GM21390 (cell line): ENCODE measurements around the gene FAM163B.

Experiments used
- ATAC-seq: cut with Tn5 transposase; IDR thresholded peaks from one replicate; pipeline ENCODE4 v1.9.1; 2021; ENCODE audit not compliant: unreplicated experiment

The FAM163B gene

DNA sequence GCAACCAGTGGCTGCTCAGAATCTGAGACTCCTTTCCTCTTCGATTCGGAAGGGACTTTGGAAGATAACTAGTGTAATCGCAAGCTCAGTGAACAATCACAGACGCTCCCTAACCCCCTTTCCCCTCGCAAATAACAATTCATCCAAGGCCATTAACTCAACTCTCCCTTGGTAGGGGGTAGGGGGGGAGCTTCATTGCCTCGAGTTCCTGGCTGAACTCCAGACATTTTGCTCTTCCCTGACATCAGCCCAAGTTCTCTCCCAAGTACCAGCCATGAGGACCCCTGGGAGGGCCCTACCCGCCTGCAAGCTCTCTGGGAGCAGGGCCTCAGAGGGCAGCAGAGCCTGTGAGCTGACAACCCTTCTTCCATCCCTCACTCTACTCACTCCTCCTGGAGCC, 8.4 kb downstream of the FAM163B start:
- no peak for ATAC-seq

DNA sequence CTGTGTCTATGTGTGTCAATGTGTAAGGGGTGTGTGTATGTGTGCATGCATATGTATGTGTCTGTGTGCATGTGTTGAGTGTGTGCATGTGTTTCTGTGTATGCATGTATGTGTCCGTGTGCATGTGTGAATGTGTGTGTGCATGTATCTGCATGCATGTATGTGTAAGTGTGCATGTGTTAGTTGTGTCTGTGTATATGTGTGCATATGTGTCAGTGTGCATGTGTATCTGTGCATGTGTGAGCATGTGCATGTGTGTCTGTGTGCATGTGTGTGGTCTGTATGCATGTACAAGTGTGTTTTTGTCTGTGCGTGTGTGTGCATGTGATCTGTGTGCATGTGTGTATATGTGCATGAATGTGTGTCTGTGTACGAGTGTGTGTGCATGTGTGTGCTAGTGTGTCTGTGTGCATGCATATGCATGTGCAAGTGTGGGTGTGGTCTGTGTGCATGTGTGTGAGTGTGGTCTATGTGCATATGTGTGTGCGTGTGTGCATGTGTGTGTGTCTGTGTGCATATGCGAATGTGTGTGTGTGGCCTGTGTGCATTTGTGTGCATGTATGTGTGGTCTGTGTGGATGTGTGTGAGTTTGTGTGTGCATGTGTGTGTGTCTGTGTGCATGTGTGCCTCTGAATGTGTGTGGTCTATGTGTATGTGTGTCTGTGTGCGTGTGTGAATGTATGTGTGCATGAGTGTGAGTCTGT, 9.6 kb downstream of the FAM163B start:
- no peak for ATAC-seq

DNA sequence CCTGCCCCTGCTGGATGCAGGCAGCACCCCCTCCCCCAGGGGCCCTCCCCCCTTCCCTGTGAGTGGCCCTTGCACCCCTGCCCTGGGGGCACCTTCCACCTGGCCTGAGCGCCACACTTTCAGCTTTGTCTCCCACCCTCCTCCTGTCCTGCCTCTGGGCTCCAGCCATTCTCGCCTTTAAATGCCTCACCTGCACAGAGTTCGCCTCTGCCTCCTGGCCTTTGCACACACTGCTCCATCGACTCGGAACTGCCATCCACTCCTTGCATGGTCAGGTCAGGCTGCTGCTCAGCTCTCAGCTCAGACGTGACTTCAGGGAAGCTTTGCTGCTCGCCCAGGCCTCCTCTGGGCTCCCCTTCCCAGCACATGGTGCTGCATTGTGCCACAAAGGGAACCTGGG, 10.2 kb downstream of the FAM163B start:
- ATAC-seq: no peak

DNA sequence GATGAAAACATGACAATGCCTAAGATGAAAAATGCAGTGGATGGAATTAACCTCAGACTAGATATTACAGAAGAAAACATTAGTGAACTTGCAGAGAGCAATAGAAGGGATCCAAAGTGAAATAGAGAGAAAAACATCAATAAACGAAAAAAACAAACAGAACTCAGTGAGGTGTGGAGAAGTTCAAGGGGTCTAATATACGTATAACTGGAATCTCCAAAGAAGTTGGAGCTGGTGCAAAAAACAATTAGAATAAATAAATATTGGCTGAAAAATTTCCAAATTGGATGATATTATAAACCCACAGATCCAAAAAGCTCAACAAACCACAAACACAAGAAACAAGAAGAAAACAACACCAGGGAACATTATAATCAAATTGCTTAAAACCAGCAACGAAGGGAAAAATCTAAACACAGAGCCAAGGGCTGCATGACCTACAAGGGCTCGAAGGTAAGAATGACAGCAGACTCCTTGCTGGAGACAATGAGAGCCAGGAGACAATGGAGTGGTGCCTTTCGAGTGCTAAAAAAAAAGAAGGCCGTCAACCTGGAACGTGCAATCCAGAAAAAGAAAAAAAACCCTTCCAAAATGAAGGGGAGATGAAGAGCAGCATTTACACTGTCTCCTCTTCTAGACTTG, 11.8 kb downstream of the FAM163B start:
- no peak for ATAC-seq

DNA sequence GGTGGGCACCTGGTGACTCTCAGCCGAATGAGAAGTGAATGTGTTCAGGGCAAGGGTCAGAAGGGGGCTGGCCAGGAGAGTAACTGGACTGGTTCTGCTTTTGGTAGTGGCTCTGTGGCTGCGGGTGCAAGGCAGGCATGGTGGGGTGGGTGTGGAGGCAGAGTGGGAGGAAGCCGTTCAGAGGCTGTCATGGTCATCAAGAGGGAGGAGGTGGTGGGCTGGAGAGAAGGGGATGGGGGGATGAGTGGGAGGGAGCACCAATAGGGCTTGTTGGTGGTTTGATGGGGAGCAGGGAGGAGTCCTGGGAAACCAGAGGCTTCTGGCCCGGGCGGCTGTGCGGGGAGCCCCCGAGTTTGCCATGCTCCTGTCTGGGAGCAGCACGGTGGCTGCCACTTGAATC, 13.3 kb downstream of the FAM163B start:
- ATAC-seq: no peak

DNA sequence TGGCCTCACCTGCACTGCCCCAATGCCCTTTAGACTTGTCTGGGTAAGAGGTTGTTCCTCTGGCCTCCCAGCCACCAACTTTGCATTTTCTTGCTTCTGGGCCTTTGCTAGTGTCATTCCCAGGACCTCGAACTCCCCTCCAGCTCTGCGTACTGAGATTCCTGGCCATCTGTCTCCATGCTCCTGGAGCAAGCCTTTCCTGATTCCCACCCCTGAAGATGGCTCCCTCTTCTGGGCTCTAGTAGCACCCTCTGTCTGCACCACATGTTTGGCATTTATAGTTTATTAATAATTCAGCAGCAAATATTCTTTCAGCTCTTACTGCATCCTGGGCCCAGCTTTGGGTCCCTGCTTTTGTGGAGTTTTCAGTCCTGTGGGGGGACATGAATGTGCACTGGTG, 14.9 kb downstream of the FAM163B start:
- ATAC-seq: no peak

DNA sequence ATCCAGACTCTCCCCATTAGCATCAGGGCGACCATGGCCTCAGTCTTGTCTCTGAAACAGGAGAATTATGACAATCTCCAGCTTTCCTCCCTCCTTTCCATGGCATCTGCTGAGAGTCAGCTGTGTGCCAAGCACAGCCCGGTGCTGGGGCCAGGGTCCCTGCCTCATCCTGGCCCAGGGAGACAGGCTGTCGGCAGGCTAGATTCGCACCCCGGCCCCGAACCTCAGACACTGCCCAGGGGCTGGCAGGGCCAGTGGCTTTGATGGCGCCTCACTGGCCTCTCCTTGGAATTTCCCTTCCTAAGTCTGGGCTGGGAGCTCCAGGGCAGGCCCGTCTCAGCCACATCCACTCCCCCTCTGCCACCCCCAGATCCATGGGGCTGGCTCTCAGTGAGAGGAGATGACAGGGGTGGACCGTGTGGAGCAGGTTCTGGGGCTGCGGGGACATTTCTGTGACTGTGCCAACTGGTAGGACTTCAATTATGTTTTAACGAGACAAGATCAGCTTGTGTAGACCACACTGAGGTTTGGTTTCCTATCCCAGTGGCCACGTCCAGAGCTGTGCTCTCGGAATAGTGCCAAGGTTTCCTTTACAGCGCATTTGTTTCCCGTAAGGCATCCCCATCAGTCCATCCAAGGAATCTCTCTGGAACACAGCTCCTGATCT, 15.5 kb downstream of the FAM163B start:
- no peak for ATAC-seq

DNA sequence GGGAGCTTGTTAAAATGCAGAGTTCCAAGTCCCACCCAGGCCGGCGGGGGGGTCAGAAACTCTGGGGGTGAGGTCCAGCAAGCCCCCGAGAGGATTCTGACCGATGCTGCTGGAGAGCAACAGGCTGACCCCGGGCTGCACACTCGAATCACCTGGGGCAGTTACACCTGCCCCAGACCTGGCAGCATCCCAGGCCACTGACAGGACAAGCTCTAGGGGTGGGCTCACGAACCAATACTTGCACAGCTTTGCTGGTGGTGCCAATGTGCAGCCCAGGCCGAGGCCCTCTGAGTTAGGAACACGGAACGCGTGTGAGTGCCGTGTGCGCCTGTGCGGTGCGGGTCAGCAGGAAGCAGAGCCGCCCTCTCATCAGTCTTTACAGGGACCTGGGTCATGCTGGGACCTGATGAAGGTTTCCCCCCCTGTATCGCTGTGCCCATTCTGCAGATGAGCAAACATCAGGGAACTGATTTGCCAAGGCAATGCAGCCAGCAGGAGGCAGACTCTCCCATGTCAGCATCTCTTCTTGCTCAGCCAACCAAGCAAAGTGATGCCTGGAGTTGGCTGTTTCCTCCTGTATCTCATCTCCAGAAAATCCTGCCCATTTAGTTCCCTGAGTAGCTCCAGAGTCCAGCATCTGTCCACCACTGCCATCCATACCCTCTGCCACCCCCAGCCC, 16.3 kb downstream of the FAM163B start:
- no peak for ATAC-seq

DNA sequence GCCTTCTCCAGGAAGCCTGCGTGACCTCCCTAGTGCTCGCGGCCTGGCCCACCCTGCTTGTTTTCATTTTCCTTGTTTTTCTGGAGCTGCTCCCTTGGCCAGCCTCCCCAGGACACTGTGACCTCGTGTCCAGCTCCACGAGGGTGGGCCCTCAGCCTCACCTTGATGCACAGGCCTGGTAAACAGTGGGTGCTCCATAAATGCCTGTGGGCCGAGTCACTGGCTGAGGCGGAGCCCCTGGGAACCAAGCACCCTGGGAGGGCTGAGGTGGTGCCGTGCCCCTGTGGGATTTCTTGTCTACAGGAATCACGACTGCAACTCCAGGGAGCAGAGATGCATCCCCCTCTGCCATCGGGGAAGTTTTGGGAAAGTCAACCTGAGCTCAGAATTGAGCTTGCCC, 17.2 kb downstream of the FAM163B start:
- no peak for ATAC-seq

DNA sequence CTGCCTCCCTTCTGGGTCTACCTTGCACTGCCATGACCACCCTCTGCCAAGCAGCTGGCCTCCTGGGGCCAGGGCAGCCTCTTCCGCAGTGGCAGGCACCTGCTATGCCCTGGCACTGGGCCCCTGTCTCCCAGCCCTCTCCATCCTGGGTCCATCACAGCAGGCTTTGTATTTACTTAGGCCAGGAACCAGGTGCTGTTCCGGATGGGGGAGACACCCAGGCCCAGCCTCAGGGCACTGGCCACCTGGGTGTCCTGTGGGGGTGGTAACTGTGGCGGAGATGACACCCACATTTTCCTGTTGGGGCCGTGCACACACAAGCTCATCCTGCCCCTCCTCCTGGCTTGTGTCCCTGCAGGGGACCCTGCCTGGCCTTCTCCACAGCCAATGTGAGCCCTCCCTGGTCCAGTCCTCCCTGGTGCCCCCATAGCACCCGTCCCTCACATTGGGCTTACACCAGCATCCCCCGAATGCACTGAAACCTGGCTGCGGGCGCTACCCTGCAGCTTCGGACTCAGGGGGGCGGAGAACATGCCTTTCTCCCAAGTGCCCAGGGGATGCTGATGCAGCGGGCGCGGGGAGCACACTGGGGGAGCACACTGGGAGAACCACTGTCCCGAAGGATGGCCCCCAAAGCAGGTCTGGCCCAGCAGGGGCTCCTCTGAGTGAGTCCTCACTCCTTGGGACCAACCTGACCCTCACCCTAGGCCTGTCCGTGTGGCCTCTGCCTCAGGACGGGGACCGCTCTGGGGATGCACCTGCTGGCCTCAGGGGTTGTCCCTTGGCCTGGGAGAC, 17.9 kb downstream of the FAM163B start:
- no peak for ATAC-seq

DNA sequence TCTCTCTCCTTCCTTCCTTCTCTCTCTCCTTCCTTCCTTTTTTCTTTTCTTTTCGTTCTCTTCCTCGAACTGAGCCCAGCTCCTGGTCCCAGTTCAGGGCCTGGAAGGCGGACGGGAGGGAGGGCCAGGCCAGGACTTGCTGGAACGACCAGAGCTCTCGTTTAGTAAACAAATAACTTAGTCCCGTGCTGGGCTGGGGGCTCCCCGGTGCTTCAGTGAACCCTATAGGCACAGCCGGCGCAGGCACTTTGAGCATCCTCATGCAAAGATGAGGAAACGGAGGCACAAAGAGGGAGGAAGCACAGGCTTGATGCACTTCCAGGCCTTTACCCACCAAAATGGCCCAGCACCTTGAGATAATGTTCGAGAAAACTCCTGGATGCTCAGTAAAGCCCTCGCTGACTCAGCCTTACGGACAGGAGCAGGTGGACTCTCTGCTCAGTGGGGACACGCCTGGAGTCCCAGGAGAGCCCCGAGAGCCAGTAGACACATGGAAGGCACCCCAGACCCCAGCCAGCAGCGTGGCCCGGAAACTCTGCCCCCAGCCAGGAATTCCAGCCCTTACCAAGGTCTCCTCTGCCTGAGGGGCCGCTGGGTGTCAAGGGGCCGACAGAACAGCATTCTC, 18.8 kb downstream of the FAM163B start:
- no peak for ATAC-seq

DNA sequence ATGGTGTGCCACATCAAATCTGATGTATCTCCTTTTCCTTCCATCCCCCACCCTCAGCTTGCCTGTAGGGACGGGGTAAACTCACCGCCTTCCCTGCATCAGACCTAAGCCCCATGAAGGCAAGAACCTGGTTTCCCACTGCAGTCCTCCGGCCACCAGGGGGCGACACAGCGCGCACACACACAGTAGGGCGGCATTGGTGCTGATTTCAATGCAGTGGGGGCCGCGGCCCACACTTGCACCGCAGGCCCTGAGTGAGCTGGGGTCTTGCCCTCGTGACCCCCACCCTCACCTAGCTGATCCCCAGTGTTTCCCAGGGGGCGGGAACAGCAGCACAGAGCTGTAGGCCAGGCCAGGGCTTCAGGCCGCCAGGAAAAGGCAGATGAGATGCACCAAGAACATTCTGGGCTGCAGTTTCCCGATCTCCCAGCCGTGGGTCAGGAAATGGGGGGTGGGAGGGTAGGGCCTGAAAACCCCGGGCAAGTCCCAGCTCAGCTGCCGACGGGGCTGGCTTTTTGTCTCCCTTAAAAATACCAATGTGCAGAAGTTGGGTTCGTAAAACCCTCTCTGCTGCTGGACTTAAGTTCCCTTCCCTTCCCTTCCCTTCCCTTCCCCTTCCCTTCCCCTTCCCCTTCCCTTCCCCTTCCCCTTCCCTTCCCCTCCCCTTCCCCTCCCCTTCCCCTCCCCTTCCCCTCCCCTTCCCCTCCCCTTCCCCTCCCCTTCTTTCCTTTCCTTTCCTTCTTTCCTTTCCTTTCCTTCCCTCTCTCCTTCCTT, 19.5 kb downstream of the FAM163B start:
- no peak for ATAC-seq

DNA sequence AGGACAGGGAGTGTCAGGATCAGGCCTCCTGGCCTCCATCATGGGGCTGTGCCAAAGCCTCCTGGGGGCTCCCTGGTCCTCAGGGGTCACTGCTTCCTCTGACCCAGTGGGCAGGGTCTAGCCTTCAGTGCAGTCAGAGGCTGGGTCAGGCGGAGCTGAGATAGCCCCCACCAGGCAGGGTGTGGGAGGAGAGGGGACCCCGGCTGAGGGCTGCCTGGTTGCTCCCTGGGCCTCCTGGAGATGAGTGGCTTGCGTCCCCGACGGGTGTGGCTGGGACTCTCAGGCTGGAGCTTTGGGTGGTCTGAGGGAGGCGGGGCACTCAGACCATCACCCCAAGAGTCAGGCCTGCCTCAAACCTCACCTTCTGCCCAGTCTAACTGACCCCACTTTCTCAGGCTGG, 21.7 kb downstream of the FAM163B start:
- no peak for ATAC-seq

DNA sequence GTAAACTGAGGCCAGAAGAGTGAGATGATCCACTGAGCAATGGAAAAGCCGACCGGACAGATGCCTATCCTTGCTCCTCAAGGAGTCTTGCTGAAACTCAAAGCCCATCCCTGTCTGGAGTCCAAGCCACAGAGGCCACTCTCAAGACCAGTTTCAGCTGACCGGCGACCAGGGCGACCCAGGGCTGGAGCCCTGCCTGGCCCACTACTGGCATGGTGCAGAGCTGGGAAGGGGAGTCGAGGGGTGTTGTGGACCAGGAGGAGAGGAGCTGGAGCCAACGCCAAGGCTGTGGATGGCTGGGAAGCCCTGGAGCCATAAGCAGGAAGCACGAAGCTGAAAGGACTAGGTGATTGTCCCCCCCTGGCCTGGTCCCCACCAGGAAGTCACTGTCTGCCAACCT, 22.1 kb downstream of the FAM163B start:
- ATAC-seq: no peak

DNA sequence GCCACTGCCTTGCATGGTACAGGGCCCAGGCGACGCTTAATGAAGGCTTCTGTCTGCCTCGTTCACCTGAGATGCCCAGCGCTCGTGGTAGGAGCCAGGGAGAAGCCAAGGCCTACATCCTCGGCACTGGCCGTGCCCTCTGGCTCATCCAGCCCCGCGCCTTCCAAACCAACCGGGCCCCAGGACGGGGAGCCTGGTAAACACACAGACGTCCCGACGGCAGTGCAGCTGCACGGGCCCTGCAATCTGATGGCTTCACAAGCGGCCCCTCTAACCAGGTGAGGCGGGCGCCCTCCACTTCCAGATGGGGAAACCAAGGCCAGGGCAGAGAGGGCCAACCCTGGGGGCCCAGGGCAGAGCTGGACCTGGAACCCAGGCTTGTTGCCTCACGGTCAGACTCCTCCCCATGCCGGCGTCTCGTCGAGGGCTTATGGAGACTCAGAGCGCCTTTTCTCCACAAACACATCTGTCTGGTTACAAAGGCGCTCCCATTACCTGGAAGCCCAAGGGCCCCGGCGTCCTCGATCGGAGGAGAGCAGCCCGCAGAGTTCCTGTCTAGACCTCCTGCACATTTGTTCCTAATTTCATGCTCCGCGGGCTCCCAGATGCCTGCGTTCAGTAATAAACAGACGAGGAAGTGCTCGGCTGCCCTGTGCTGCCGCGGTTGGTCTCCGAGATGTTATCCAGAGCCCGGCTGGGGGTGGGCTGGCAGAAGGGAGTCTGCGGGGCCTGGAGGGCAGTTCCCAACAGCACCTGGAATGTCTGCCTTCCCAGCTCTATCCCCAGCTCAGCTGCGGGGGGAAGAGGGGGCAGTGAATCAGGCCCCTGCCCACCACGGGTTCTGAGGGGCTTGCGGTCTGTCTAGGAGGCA, 23.5 kb downstream of the FAM163B start:
- ATAC-seq: no peak

DNA sequence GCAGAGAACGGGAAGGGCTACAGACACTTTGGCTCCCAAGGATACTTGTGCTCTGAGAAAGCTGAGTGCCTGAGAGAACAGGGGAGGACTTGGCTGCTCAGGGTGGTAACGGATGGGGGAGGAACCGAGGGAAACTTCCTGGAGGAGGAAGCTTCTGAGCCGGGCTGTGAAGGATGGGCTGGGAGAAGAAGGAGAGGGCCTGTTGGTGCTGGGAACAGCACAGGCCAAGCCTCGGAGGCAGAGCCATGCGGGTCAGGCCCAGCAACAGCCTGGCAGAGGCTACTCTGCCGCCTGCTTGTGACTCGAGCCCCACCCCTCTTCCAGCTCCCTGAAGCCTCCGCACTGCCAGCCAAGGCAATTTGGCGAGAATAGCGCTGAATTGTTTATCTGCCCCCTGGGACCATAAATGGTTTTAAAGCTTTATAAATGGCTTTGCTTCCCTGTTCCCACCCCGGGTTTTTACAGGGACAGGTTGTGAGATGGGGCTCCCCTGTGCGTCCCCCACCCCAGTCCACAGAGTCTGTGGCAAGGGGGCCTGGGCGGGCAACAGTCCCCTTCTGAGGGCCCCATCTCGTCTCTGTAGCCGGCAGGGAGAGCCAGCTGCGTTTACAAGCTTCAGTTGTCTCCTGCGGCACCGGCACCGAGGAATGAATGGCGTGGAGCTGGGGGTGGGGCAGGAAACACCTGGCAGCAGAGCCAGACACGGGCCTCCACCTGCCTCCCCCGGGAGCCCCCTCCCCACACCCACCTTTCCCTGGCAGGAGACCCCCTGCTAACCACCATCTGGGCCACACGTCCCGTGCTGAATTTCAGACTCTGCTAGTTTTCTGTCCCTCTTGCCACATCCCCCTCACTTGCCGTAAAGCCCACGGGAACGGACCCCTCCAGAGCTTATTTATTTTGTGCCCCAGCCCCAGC, 24.4 kb downstream of the FAM163B start:
- no peak for ATAC-seq

DNA sequence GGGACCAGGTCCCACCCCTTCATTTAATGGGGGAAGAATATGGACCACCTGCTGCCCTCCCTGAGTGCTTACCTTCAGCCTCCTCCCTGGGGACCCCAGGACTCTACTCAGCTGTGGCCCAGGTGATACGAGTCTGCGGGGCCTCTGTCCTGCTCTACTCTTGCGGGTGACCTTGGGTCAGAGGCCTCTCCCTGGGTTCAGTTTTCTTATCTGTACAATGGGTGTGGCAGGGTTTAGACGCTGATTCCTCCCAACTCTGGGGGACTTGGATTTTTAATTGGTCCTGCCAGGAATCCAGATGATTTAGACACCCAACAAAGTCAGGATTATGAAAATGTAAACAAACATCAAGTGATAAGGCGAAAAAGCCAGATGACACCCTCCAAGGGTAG, 25.0 kb downstream of the FAM163B start:
- ATAC-seq: no peak

DNA sequence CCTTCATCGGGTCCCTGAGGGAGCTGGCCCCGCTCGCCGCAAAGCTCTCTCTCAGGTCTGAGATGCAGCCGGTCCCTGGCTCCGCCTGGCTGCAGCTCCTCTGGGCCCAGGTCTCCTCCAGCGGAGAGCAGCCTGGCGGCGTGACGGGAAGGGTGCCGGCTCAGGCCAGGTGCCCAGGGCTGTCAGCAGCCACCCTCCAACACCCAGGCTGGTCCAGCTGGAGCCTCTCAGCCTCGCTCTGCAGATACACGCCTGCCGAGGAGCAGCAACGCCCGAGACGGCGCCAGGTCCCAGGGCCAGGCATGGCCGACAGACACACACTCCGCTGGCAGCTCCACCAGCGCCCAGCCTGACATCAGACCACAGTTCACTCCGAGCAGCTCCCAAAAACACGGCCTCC, 25.6 kb downstream of the FAM163B start:
- no peak for ATAC-seq
